PC-9 (cell line): Measurements from ENCODE around the gene PRKG1. TPM values are rescaled to one million over a fixed set of nuclear protein-coding genes. Genes with fewer than 3 reads are reported as not detected.

ENCODE experiments used
- BruUV-seq: library from RNA; stranded (reverse); fragments of 400-500 nt; replicated peaks from 2 replicates; lab custom pipeline; 2021; lab: Mats Ljungman, UMichigan
- CTCF ChIA-PET: fragments of 300-600 bp; sonication (Branson Sonifier 250); formaldehyde crosslinking; loops from one replicate; lab custom pipeline; 2022; ENCODE audit warnings: antibody characterized with exemption; lab: Charles Lee
- POLR2A ChIA-PET: fragments of 300-600 bp; sonication (Branson Sonifier 250); formaldehyde crosslinking; loops from one replicate; lab custom pipeline; 2022; ENCODE audit warnings: antibody characterized with exemption; ENCODE audit not compliant: unreplicated experiment; lab: Charles Lee
- DNase-seq, 2 experiments: peaks; one replicate each; pipeline versions ENCODE4 v3.0.0 to v3.0.0-alpha.2; 2015 to 2022; ENCODE audit warnings: mixed read lengths in 1 of 2
- H2AFZ ChIP-seq: fragments of 200-600 bp; sonication (generic); 2 replicates; pipeline ENCODE4 v1.8.1; 2017; ENCODE audit warnings: antibody characterized with exemption
- H3F3A ChIP-seq: fragments of 200-600 bp; sonication (generic); 2 replicates; pipeline ENCODE4 v1.8.1; 2017; ENCODE audit warnings: antibody characterized with exemption, mild to moderate bottlenecking, low read depth; ENCODE audit not compliant: insufficient read depth
- H3K27ac ChIP-seq: fragments of 200-600 bp; sonication (generic); 2 replicates; pipeline ENCODE4 v1.6.1; 2016; ENCODE audit warnings: mixed run types
- H3K27me3 ChIP-seq: fragments of 200-600 bp; sonication (generic); 2 replicates; pipeline ENCODE4 v1.6.1; 2016; ENCODE audit warnings: low read depth, mixed run types; ENCODE audit not compliant: insufficient read depth
- H3K36me3 ChIP-seq: fragments of 200-600 bp; sonication (generic); 2 replicates; pipeline ENCODE4 v1.6.1; 2016; ENCODE audit warnings: low read depth, mixed run types
- H3K4me1 ChIP-seq: fragments of 200-600 bp; sonication (generic); replicated peaks from 2 replicates; pipeline ENCODE4 v1.6.1; 2016; ENCODE audit warnings: mixed run types; ENCODE audit not compliant: insufficient read depth
- H3K4me2 ChIP-seq: fragments of 200-600 bp; sonication (generic); 2 replicates; pipeline ENCODE4 v1.6.1; 2017; ENCODE audit warnings: mixed run types
- H3K4me3 ChIP-seq: fragments of 200-600 bp; sonication (generic); 2 replicates; pipeline ENCODE4 v1.6.1; 2016; ENCODE audit warnings: mixed run types
- H3K79me2 ChIP-seq: fragments of 200-600 bp; sonication (generic); 2 replicates; pipeline ENCODE4 v1.6.1; 2017; ENCODE audit warnings: low read depth, mixed run types
- H3K9me2 ChIP-seq: fragments of 200-600 bp; sonication (generic); 2 replicates; pipeline ENCODE4 v1.8.1; 2017; ENCODE audit warnings: mild to moderate bottlenecking; ENCODE audit not compliant: insufficient read depth
- H3K9me3 ChIP-seq: fragments of 200-600 bp; sonication (generic); 2 replicates; pipeline ENCODE4 v1.8.1; 2016; ENCODE audit warnings: low read depth; ENCODE audit not compliant: insufficient read depth
- H4K20me1 ChIP-seq: fragments of 200-600 bp; sonication (generic); 2 replicates; pipeline ENCODE4 v1.8.1; 2017; ENCODE audit not compliant: insufficient read depth
- CTCF ChIP-seq: fragments of 200-600 bp; sonication (generic); conservative IDR thresholded peaks from 2 replicates; pipeline ENCODE4 v1.6.1; 2017; ENCODE audit warnings: mixed run types, antibody characterized with exemption, mild to moderate bottlenecking, moderate library complexity
- EZH2 ChIP-seq: fragments of 200-600 bp; sonication (generic); IDR thresholded peaks from 2 replicates; pipeline ENCODE4 v1.8.0; 2017; ENCODE audit warnings: antibody characterized with exemption, low read depth
- intact Hi-C: fragments of 100-400 bp; cut with micrococcal nuclease; formaldehyde crosslinking; loops from one replicate; pipeline ENCODE4 v1.10.0; 2022; ENCODE audit not compliant: unreplicated experiment
- total RNA-seq: library from RNA; stranded (reverse); gene quantifications from 2 replicates; pipeline ENCODE4 v1.2.3, GENCODE V29; 2021

The PRKG1 gene
- total RNA-seq, 1 experiment from 2014 or later, result 0.70 TPM

- Histone ChIP-seq H4K20me1 (no peaks in the 10 kb centered on the region), H2AFZ (no peak overlapping the region), H3K4me1 (no peaks in the 10 kb centered on the region), H3K9me2 (no peaks in the 10 kb centered on the region), H3K27ac (no peak overlapping the region), H3K4me2 (no peak overlapping the region), H3K36me3 (no peaks in the 10 kb centered on the region), H3K79me2 (no peaks in the 10 kb centered on the region), H3F3A (no peaks in the 10 kb centered on the region), H3K27me3 (no peaks in the 10 kb centered on the region), H3K4me3 (no peak overlapping the region), H3K9me3 (no peaks in the 10 kb centered on the region)
- POLR2A ChIA-PET, result no interaction called here
- no peak for DNase-seq
- intact Hi-C loops, result no loop called here
- TF ChIP-seq CTCF, result no peak
- no peak for TF ChIP-seq EZH2
- no TSS peak for BruUV-seq
- CTCF ChIA-PET, result no interaction called here
Measured at GRCh38 chr10:51852297-51852696, 778.0 kb downstream of the PRKG1 start.

- DNase-seq, result no peak
- Histone ChIP-seq H3K4me1 (no peaks in the 10 kb centered on the region), H3K27ac (no peak overlapping the region), H3K4me2 (no peak overlapping the region), H4K20me1 (no peaks in the 10 kb centered on the region), H3K9me2 (no peaks in the 10 kb centered on the region), H3K4me3 (no peak overlapping the region), H3K79me2 (no peaks in the 10 kb centered on the region), H3K27me3 (no peaks in the 10 kb centered on the region), H3K36me3 (no peaks in the 10 kb centered on the region), H3F3A (no peaks in the 10 kb centered on the region), H3K9me3 (no peaks in the 10 kb centered on the region), H2AFZ (no peak overlapping the region)
- CTCF ChIA-PET, result no interaction called here
- intact Hi-C loops, result no loop called here
- TF ChIP-seq EZH2, result no peak
- no peak for TF ChIP-seq CTCF
- BruUV-seq, result no TSS peak
- POLR2A ChIA-PET, result no interaction called here
Measured at GRCh38 chr10:51857305-51857704, 783.0 kb downstream of the PRKG1 start.

- H2AFZ ChIP-seq, result no peak overlapping the region; the same call in 1 of the 2 replicates
- no peak for DNase-seq
- H3K4me2 ChIP-seq, result no peak overlapping the region
- CTCF ChIA-PET, result no interaction called here
- no peaks in the 10 kb centered on the region for H3K27me3 ChIP-seq
- no peaks in the 10 kb centered on the region; the same call in 1 of the 2 replicates for H3K9me2 ChIP-seq
- TF ChIP-seq CTCF, result no peak
- no peak for TF ChIP-seq EZH2
- intact Hi-C loops, result no loop called here
- H4K20me1 ChIP-seq, result no peaks in the 10 kb centered on the region
- no peaks in the 10 kb centered on the region for H3K9me3 ChIP-seq
- H3F3A ChIP-seq, result no peaks in the 10 kb centered on the region
- POLR2A ChIA-PET, result no interaction called here
- no peak overlapping the region for H3K4me3 ChIP-seq
- no peaks in the 10 kb centered on the region for H3K79me2 ChIP-seq
- H3K36me3 ChIP-seq, result no peaks in the 10 kb centered on the region
- no peak overlapping the region for H3K27ac ChIP-seq
- no peaks in the 10 kb centered on the region for H3K4me1 ChIP-seq
- no TSS peak for BruUV-seq
Measured at GRCh38 chr10:51860257-51860656, 786.0 kb downstream of the PRKG1 start.
